ENCODE data around the gene PRIM2. TPM values are rescaled to one million over a fixed set of nuclear protein-coding genes. Genes with fewer than 3 reads are reported as not detected.
"Not testable (repeated sequence)": the region's sequence is repeated elsewhere in the genome, so short reads cannot be mapped to it uniquely, and the experiment has no call there.

The PRIM2 gene
- total and polyA plus RNA-seq, 10 of the 15 experiments (the other 5 are each of a cell fraction or from before 2014, with no cell fraction given), result 13.2 to 38.6 (median 25.1) TPM

DNA sequence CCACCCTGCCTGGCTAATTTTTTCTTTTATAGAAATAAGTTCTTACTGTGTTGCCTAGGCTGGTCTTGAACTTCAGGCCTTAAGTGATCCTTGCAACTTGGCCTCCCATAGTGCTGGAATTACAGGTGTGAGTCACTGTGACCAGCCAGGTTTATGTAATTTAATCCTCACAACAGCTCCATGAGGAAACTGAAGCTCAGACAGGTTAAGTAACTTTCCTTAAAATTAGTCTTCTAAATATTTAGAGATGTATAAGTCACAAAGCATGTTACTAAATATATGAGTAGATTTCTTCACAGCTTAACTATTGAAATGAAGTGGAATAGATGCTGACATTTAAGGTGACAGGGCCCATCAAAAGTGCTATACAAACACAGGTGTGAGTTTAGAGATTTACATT is 30.2 kb downstream of the PRIM2 start:
- H4K20me1 ChIP-seq (ENCODE audit: control insufficient read depth, insufficient read depth); H3K4me2 ChIP-seq (ENCODE audit: control insufficient read depth, insufficient read depth); BruUV-seq (replicated peaks); SMC1A ChIA-PET (ENCODE audit: uncharacterized antibody, unreplicated experiment); H3K27ac ChIP-seq (ENCODE audit: control insufficient read depth, insufficient read depth); CTCF ChIA-PET; H3K4me1 ChIP-seq (ENCODE audit: control insufficient read depth, insufficient read depth, low read length); ATAC-seq; H3K9ac ChIP-seq (ENCODE audit: control insufficient read depth, insufficient read depth, low read length); H3K9me3 ChIP-seq (replicated peaks; ENCODE audit: control insufficient read depth, insufficient read depth, low read length); POLR2A ChIA-PET; H3K4me3 ChIP-seq; FAIRE-seq; H3K79me2 ChIP-seq (ENCODE audit: control insufficient read depth, insufficient read depth, low read length); in situ Hi-C loops (cut with MboI); DNase-seq (ENCODE audit: low read depth, low spot score); H3K36me3 ChIP-seq (ENCODE audit: control insufficient read depth in 2 of 2, insufficient read depth in 2 of 2, low read length in 1 of 2); intact Hi-C loops (cut with micrococcal nuclease; ENCODE audit: unreplicated experiment); RAD21 ChIA-PET (ENCODE audit: unreplicated experiment); H3K27me3 ChIP-seq (replicated peaks in 1 of 2; ENCODE audit: control insufficient read depth in 2 of 2, insufficient read depth in 2 of 2, low read length in 1 of 2); H2AFZ ChIP-seq (ENCODE audit: control insufficient read depth, low read depth, low read length): not testable (repeated sequence)

DNA sequence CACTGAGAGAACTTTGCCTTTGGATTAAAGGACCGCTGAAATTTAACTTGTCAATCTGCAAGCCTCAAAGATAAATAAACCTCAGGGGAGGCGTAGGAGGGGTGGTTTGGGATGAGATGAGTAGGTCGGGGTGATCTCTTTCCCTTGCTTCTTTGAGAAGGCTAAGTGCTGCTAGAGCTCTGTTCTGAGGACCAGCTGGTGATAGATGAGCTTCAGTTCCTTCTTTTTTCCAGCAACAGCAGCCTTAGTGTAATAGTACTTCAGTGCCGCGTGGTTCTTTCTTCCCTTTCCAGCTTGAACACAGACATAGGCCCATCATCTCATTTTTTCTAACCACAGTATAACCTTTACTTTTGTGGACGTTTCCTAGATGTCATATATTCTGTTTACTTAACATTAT is 33.0 kb downstream of the PRIM2 start:
- in situ Hi-C loops (cut with MboI); intact Hi-C loops (cut with micrococcal nuclease; ENCODE audit: unreplicated experiment); H3K27ac ChIP-seq (ENCODE audit: control insufficient read depth, insufficient read depth); H3K4me3 ChIP-seq; DNase-seq (ENCODE audit: low read depth, low spot score); H3K9me3 ChIP-seq (replicated peaks; ENCODE audit: control insufficient read depth, insufficient read depth, low read length); RAD21 ChIA-PET (ENCODE audit: unreplicated experiment); H2AFZ ChIP-seq (ENCODE audit: control insufficient read depth, low read depth, low read length); H3K4me2 ChIP-seq (ENCODE audit: control insufficient read depth, insufficient read depth); H4K20me1 ChIP-seq (ENCODE audit: control insufficient read depth, insufficient read depth); H3K36me3 ChIP-seq (ENCODE audit: control insufficient read depth in 2 of 2, insufficient read depth in 2 of 2, low read length in 1 of 2); H3K79me2 ChIP-seq (ENCODE audit: control insufficient read depth, insufficient read depth, low read length); H3K27me3 ChIP-seq (replicated peaks in 1 of 2; ENCODE audit: control insufficient read depth in 2 of 2, insufficient read depth in 2 of 2, low read length in 1 of 2); H3K4me1 ChIP-seq (ENCODE audit: control insufficient read depth, insufficient read depth, low read length); FAIRE-seq; H3K9ac ChIP-seq (ENCODE audit: control insufficient read depth, insufficient read depth, low read length); POLR2A ChIA-PET; BruUV-seq (replicated peaks); SMC1A ChIA-PET (ENCODE audit: uncharacterized antibody, unreplicated experiment): not testable (repeated sequence)
- CTCF ChIA-PET, result interaction anchor here (0.7 kb wide), 1 partner anchor 34 kb away, joined by 3 read pairs; the partner anchor contains the start of gene PRIM2
- ATAC-seq, result peak; percentile 86
- 69% methylated on average over 6 of the region's 6 CpGs for WGBS (ENCODE audit: insufficient coverage, insufficient replicate concordance, low lambda C conversion rate, missing lambda C conversion rate)
- peak; percentile 36; the same call in 1 of the 2 replicates for TF ChIP-seq RUNX3 (IDR thresholded peaks at IDR 0.05; ENCODE audit: low read length)

DNA sequence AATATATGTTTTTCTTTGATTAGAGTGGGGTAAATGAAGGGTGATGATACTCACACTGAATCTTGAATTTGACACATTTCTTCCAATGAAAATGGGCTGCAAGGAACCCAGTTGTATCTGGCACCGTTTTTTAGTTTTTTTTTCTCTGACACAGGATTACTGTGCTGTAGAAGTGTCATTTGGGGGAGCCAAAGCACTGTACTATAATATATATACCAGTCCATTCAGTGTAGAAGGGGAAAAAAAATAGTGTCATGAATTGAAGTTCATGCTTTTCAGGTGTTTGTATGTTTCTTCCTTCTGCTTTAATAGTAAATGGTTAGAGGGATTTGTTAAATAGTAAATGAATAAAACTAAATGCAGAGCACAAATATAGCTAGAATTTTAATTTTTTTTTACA is 35.2 kb downstream of the PRIM2 start:
- CTCF ChIA-PET; BruUV-seq (replicated peaks); H4K20me1 ChIP-seq (ENCODE audit: control insufficient read depth, insufficient read depth); H3K9me3 ChIP-seq (replicated peaks; ENCODE audit: control insufficient read depth, insufficient read depth, low read length); H3K27ac ChIP-seq (ENCODE audit: control insufficient read depth, insufficient read depth); H3K4me1 ChIP-seq (ENCODE audit: control insufficient read depth, insufficient read depth, low read length); POLR2A ChIA-PET; H2AFZ ChIP-seq (ENCODE audit: control insufficient read depth, low read depth, low read length); H3K9ac ChIP-seq (ENCODE audit: control insufficient read depth, insufficient read depth, low read length); H3K4me2 ChIP-seq (ENCODE audit: control insufficient read depth, insufficient read depth); H3K79me2 ChIP-seq (ENCODE audit: control insufficient read depth, insufficient read depth, low read length); SMC1A ChIA-PET (ENCODE audit: uncharacterized antibody, unreplicated experiment); H3K27me3 ChIP-seq (replicated peaks in 1 of 2; ENCODE audit: control insufficient read depth in 2 of 2, insufficient read depth in 2 of 2, low read length in 1 of 2); intact Hi-C loops (cut with micrococcal nuclease; ENCODE audit: unreplicated experiment); DNase-seq (ENCODE audit: low read depth, low spot score); H3K36me3 ChIP-seq (ENCODE audit: control insufficient read depth in 2 of 2, insufficient read depth in 2 of 2, low read length in 1 of 2); FAIRE-seq; RAD21 ChIA-PET (ENCODE audit: unreplicated experiment); H3K4me3 ChIP-seq; in situ Hi-C loops (cut with MboI): not testable (repeated sequence)
- ATAC-seq, result peak; percentile 44; the same call in 2 of the 3 replicates
- 100% methylated on average over 1 of the region's 1 CpG for WGBS (ENCODE audit: insufficient coverage, insufficient replicate concordance, low lambda C conversion rate, missing lambda C conversion rate)

DNA sequence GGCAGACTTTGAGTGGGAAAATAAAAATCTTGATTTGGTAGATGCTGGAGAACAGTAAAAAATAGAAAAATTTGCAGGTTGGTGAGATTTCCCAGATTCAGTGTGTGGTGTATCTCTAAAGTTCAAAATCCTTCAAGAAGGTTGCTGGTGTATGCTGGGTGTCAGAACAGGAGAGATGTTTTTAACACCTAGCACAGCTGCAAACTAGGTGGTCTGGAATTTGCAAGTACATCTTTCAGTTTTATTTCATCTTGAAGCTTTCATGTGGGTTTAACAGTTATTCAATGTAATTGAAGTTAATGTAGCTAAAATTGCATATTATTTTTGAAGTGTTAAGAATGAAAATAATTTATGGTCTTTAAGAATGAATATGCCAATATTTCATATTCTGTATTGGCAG is 40.9 kb downstream of the PRIM2 start:
- POLR2A ChIA-PET; FAIRE-seq; H3K4me2 ChIP-seq (ENCODE audit: control insufficient read depth, insufficient read depth); H3K79me2 ChIP-seq (ENCODE audit: control insufficient read depth, insufficient read depth, low read length); H3K4me3 ChIP-seq; H3K36me3 ChIP-seq (ENCODE audit: control insufficient read depth in 2 of 2, insufficient read depth in 2 of 2, low read length in 1 of 2); DNase-seq (ENCODE audit: low read depth, low spot score); intact Hi-C loops (cut with micrococcal nuclease; ENCODE audit: unreplicated experiment); H3K4me1 ChIP-seq (ENCODE audit: control insufficient read depth, insufficient read depth, low read length); H3K9ac ChIP-seq (ENCODE audit: control insufficient read depth, insufficient read depth, low read length); BruUV-seq (replicated peaks); H3K27ac ChIP-seq (ENCODE audit: control insufficient read depth, insufficient read depth); H4K20me1 ChIP-seq (ENCODE audit: control insufficient read depth, insufficient read depth); H2AFZ ChIP-seq (ENCODE audit: control insufficient read depth, low read depth, low read length); in situ Hi-C loops (cut with MboI); SMC1A ChIA-PET (ENCODE audit: uncharacterized antibody, unreplicated experiment); RAD21 ChIA-PET (ENCODE audit: unreplicated experiment); CTCF ChIA-PET; H3K27me3 ChIP-seq (replicated peaks in 1 of 2; ENCODE audit: control insufficient read depth in 2 of 2, insufficient read depth in 2 of 2, low read length in 1 of 2); H3K9me3 ChIP-seq (replicated peaks; ENCODE audit: control insufficient read depth, insufficient read depth, low read length): not testable (repeated sequence)
- ATAC-seq, result peak; percentile 46; the same call in 2 of the 3 replicates
